ENCODE measurements around the gene SDCCAG8.
A peak's percentile ranks its signal among the peaks of the same experiment; 100 is the strongest.

SDCCAG8 gene

GRCh38 chr1:243272401-243272800 lies 16.6 kb downstream of the SDCCAG8 start:
- H3K27ac ChIP-seq, result no peak overlapping the region
- H3K4me3 ChIP-seq, result no peak overlapping the region

DNA sequence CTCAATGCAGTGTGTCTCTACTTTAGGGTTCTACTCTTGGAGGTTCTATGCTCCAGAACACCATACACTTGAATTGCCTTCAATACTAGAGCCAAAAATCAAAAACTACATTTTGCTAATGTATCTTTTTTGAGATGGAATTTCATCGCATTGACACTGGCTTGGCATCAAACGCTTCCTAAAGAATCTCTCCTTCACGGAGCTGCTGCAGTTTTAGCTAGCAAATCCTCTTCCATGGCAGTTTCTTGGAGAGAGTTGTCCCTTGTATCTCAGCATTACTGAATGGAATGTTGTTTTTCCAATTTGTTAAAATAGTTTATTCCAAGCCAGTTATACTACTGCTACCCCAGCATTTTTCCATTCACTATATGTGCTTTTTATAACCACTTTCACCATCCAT lies 17.7 kb downstream of the SDCCAG8 start:
- Histone ChIP-seq H3K4me3 (no peak overlapping the region), H3K27ac (no peak overlapping the region)

DNA sequence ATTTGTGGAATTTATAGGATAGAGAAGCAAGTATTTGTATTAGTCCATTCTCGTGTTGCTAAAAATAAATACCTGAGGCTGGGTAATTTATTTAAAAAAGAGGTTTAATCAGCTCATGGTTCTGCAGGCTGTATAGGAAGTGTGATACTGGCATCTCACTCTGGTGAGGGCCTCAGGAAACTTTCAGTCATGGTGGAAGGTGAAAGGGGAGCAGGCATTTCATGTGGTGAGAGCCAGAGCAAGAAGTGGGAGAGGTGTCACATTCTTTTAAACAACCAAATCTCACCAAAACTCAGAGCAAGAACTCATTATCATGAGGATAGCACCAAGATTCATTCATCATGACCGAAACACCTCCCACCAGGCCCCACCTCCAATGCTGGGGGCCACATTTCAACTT lies 18.1 kb downstream of the SDCCAG8 start:
- Histone ChIP-seq H3K4me3 (no peak overlapping the region), H3K27ac (no peak overlapping the region)

- Histone ChIP-seq H3K27ac (no peak overlapping the region), H3K4me3 (no peak overlapping the region)
These were observed 19.5 kb downstream of the SDCCAG8 start for GRCh38 chr1:243275316-243275715.

DNA sequence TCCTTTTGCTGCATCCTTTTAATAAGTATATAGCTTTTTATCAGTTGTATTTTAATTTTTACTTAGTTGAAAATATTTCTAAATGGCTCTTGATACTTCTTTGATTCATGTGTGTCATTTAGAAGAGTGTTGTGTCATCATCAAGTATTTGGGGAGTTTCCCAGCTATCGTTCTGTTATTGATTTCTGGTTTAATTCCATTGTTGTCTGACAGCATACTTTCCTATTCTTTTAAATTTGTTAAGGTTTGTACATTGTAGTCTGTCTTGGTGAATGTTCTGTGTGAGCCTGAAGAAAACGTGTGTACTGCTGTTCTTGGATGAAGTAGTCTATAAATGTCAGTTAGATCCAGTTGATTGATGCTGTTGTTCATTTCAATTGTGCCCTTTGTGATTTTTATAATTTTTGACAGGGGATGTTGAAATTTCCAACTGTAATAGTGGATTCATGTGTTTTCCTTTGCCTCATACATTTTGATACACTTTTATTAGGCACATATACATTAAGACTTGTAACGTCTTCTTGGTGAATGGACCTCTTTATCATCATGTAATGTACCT lies 24.8 kb downstream of the SDCCAG8 start:
- H3K4me3 ChIP-seq, result no peak overlapping the region
- no peak overlapping the region for H3K27ac ChIP-seq

DNA sequence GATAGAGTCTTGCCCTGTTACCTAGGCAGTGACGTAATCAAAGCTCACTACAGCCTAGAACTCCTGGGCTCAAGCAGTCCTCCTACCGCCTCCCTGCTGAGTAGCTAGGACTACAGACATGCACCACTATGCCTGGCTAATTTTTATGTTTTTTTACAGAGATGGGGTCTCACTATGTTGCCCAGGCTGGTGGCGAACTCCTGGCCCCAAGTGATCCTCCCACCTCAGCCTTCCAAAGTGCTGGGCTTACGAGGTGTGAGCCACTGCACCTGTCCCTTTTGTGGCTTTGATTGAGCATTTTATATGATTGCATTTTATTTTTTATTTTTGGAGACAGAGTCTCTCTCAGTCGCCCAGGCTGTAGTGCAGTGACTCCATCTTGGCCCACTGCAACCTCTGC lies 25.8 kb downstream of the SDCCAG8 start:
- H3K27ac ChIP-seq, result no peak overlapping the region
- H3K4me3 ChIP-seq, result no peak overlapping the region

DNA sequence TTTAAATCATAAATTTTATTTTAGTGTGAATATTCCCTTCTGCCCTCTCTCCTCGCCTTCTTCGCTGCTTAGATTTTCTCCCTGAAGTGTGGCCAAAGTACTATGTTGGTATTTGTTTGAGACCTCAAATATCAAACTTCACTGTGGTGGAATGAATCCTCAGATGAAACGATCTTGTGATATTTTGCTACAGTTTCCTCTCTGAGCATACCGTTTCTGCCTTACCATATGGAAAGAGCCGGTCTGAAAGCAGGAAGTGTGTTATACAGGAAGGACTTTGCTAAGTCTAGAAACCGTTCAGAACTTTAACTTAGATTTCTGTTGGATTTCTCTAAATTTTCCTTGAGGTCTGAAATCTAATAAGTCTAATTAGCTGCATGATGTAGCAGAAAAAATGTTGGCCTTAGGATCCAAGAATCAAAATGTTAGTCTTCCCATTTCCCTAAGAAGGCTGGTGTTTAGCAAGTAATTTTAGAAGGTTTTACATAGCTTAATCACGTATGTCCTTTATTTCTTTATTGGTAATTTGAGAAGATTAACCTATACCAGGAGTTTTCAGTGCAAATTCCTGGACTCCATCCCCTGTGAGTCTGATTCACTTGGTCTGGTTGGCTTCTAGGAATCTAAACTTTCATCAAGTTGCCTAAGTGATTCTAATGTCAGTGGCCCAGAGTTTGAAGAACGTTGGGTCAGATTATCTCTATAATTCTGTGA lies 30.7 kb downstream of the SDCCAG8 start:
- Histone ChIP-seq H3K27ac (peak overlapping the region in 15 of 21 experiments; percentile 4 to 83 (median 60)), H3K4me3 (no peak overlapping the region)

DNA sequence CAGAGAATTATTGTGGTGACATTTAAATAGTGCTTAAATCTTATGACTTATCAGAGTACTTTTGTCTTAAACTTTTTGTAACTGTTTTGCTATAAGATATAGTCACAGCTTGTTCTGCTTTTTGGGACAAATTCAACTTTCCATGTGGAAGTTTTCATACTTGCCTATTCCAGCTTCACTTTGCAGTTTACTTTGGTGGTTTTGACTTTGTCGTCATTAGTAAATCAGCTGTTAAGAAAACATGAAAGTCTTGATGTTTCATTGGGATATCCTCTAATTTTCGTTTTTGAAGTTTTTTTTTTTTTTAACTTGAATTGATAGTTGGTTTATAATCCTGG lies 31.3 kb downstream of the SDCCAG8 start:
- Histone ChIP-seq H3K27ac (peak overlapping the region in 14 of 21 experiments; percentile 19 to 83 (median 60)), H3K4me3 (no peak overlapping the region)

DNA sequence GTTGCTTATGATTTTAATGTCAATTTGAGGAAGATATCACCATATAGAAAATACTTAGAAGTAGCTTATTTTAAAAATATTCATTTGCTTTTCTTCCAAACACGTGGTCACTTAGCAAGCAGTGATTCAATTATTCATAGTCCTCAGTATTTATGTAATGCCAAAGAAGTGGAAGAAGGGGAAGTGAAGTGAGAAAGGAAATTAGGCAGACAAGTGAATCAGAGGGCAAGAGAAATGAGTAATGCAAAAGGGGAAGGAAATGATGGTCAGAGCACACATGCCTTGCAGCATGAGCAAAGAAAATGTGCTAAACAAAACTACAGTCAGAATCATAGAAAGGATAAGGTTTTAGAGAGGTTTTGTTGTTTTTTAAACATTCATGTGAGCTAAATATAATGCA lies 31.8 kb downstream of the SDCCAG8 start:
- Histone ChIP-seq H3K27ac (peak overlapping the region in 14 of 21 experiments; percentile 6 to 83 (median 60)), H3K4me3 (no peak overlapping the region)

- Histone ChIP-seq H3K27ac (peak overlapping the region in 16 of 21 experiments; percentile 4 to 83 (median 40)), H3K4me3 (no peak overlapping the region)
These were observed 32.2 kb downstream of the SDCCAG8 start for GRCh38 chr1:243288062-243288461.

GRCh38 chr1:243291292-243291691 lies 35.5 kb downstream of the SDCCAG8 start:
- H3K4me3 ChIP-seq, result no peak overlapping the region

DNA sequence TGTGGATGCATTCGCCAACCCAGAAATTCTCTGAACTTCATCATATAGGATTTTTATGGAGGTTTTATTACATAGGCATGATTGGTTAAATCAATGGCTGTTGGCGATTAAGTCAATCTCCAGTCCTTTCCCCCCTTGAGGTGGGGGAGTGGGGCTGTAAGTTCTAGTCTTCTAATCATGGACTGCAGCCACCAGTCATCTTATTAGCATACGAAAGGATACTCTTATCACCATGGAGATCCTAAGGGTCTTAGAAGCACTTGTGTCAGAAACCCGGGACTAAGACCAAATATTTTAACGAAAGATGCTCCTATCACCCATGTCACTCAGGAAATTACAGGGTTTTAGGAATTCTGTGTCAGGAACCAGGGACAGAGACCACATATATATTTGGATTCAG lies 36.3 kb downstream of the SDCCAG8 start:
- no peak overlapping the region for H3K27ac ChIP-seq

More at GRCh38 chr1:243291292-243291691, 35.5 kb downstream of the SDCCAG8 start:
- no peak overlapping the region for H3K27ac ChIP-seq

DNA sequence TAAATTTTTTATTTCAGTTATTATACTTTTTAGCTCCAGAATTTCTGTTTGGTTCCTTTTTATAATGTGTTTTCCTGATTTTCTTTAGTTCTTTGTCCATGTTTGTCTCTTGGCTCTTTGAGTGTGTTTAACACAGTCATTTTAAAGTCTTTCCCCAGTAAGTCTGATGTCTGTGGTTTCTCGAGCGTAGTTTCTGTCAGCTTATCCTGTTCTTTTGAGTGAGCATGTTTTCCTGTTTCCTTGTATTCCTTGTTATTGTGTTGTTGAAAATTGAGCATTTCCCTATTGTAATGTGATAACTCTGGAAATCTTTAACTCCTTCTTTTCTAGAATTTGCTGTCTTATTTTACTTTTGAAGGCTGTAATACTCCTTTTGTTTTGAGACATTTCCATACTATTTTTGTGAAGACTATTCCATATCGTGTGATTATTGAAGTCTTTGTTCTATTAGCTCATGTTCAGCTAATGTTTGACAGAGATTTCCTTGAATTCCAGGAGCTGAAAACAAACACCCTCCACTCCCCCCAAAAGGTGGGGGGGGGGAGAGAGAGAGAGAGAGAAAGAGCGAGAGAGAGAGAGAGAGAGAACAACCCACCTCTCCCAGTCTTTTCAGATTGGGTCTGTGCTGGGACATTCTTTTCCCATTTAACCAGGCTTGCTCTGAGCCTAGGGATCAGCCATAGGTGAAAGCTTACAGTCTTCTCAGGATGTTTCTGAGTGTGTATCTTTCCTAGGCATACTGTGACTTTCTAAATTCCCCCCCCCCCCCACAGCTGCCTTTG lies 38.3 kb downstream of the SDCCAG8 start:
- Histone ChIP-seq H3K27ac (no peak overlapping the region), H3K4me3 (no peak overlapping the region)

More for the DNA sequence above, 36.3 kb downstream of the SDCCAG8 start:
- H3K4me3 ChIP-seq, result no peak overlapping the region

GRCh38 chr1:243294723-243295121 lies 38.9 kb downstream of the SDCCAG8 start:
- no peak overlapping the region for H3K4me3 ChIP-seq
- H3K27ac ChIP-seq, result no peak overlapping the region

DNA sequence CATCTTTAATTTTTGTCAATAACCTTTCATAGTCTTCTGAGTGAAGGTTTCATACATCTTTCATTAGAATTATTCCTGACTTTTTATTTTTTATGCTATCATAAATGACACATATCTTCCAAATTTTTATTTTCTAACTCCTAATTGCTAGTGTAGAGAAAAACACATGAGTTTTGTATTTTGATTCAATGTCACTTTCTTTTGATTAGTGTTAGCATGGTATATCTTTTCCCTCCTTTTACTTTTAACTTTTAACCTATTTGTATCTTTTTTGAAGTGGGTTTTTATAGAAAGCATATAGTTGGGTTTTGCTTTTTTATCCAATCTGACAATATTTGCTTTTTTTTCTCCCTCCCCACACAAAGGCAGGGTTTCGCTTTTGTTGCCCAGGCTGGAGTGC lies 43.2 kb downstream of the SDCCAG8 start:
- Histone ChIP-seq H3K27ac (no peak overlapping the region), H3K4me3 (no peak overlapping the region)

DNA sequence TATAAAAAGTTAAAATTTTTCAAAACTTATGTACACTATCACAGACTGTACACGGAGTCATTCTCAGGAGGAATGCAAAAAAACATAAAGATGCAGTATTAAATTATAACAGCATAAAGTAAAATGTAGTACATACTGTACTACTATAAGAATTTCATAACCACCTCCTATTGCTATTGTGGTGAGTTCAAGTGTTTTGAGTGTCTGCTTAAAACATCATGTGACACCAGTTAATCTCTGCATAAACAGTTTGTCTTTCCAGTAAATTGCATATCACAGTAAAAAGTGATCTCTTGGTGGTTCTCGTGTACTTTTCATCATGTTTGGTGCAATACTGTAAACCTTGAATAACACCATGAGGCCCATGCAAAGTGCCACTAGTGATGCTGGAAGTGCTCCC lies 45.2 kb downstream of the SDCCAG8 start:
- Histone ChIP-seq H3K4me3 (no peak overlapping the region), H3K27ac (no peak overlapping the region)

DNA sequence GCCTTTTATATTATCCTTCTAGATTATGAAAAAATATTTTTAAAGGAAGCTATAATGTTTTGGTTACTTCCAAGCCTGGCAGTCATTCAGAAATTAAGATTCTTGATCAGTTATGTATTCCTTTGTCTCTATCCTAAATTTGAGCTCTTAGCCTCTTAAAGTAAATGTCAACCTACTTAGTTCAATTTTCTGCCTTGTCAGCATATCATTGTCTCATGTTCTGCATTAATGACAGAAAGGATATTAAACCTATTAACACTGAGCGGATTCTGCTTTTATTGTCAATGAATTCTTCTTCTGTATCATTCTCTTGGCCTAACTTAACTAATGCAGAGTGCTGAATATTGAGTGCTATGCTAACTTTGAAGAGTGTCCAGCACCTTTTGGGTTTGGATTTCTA lies 56.0 kb downstream of the SDCCAG8 start:
- H3K4me3 ChIP-seq, result no peak overlapping the region
- no peak overlapping the region for H3K27ac ChIP-seq

GRCh38 chr1:243312952-243313634 lies 57.3 kb downstream of the SDCCAG8 start:
- Histone ChIP-seq H3K27ac (peak overlapping the region in 9 of 21 experiments; percentile 24 to 61 (median 50)), H3K4me3 (no peak overlapping the region)

GRCh38 chr1:243313635-243314536 lies 58.0 kb downstream of the SDCCAG8 start:
- H3K27ac ChIP-seq, result peak overlapping the region in 8 of 21 experiments; percentile 24 to 60 (median 49)
- H3K4me3 ChIP-seq, result no peak overlapping the region

Data from skin epidermis (tissue), 12 donors.